Activated CD4-positive, alpha-beta memory T cell treated with anti-CD3 and anti-CD28 coated beads, Interleukin-2, amount 10 ng/mL, durations not matched to agents 7 days and 5 days (primary cell): ENCODE data around the gene LRRC30. TPM values are rescaled to one million over a fixed set of nuclear protein-coding genes. Genes with fewer than 3 reads are reported as not detected.

Experiments used
- CTCF ChIA-PET: fragments of 350-600 bp; sonication (Branson Sonifier 250); formaldehyde crosslinking; loops from one replicate; lab custom pipeline; 2021; ENCODE audit warnings: antibody characterized with exemption, inconsistent platforms; lab: Charles Lee
- POLR2A ChIA-PET: fragments of 350-600 bp; sonication (Branson Sonifier 250); formaldehyde crosslinking; loops from one replicate; lab custom pipeline; 2021; ENCODE audit warnings: antibody characterized with exemption; lab: Charles Lee
- DNase-seq: peaks from one replicate; pipeline ENCODE4 v3.0.0-alpha.2; 2020
- H3K27ac Mint-ChIP-seq: one replicate; pipeline ENCODE4 v1.8.0; 2021; ENCODE audit warnings: mild to moderate bottlenecking, mixed read lengths
- H3K27me3 Mint-ChIP-seq: one replicate; pipeline ENCODE4 v1.8.0; 2021; ENCODE audit warnings: mixed read lengths
- H3K36me3 Mint-ChIP-seq: one replicate; pipeline ENCODE4 v1.8.0; 2021; ENCODE audit warnings: low read depth, mixed read lengths
- H3K4me1 Mint-ChIP-seq: one replicate; pipeline ENCODE4 v1.8.0; 2021; ENCODE audit warnings: mixed read lengths
- H3K4me3 Mint-ChIP-seq: one replicate; pipeline ENCODE4 v1.8.0; 2021; ENCODE audit warnings: mild to moderate bottlenecking, mixed read lengths
- H3K9me3 Mint-ChIP-seq: one replicate; pipeline ENCODE4 v1.8.0; 2021; ENCODE audit warnings: mixed read lengths
- total RNA-seq, 2 experiments: library from RNA; stranded (reverse); gene quantifications; one replicate each; pipeline ENCODE4 v1.2.3, GENCODE V29; 2021

The LRRC30 gene
- total RNA-seq, 2 experiments from 2014 or later, result not detected

DNA sequence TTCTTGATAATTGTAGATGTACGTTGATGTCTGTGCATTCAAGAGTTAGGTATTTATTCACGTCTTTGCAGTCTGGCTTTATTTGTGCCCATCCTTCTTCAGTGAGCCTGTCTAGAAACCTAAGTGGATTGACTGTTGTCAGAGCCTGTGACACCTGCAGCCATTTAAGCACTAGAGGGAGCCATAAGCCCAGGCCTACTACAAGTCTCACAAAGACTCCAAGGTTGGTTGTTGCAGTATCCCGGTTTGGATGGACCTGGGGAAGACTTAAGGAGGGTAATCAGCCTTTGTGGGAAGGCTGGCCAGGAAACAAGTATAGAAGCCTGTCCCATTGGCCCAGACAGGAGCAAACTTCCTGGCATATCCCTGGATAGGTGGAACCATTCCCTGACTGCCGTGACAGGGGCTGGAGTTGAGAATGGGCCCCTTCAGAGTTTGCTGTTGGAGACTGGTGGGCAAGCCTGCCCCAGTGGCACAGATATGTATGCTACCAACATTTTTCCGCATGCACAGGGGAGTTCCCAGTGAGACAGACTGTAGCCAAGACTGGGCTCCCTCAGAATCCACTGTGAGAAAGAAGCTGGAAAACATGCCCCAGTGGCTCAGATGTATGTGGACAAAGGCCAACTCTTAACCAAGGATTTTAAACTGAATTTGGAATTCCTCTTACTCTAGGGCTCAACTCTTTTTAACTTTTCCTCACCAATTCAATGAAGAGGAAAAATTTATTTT is 9.3 kb upstream of the LRRC30 start:
- Mint-ChIP-seq H3K4me3 (no peak overlapping the region), H3K4me1 (no peaks in the 10 kb centered on the region), H3K36me3 (no peaks in the 10 kb centered on the region), H3K9me3 (no peaks in the 10 kb centered on the region), H3K27me3 (no peaks in the 10 kb centered on the region), H3K27ac (no peak overlapping the region)
- no peak for DNase-seq
- ChIA-PET CTCF (no interaction called here), POLR2A (no interaction called here)

DNA sequence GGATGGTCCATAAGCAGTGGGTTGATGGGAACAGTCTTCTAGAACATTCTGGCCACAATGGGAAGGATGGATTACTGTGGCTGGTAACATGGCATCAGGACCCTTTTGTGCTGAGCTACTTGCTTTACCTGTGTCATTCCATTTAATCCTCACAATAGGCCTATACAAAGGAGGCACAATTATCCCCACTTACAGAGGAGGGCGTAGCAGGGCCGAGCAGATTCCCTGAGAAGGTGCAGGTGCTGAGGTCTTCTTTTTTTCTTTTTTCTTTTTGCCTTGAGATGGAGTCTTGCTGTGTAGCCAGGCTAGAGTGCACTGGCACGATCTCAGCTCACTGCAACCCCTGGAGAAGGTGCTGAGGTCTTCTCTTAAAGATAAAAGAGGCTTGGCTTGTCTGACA is 6.7 kb upstream of the LRRC30 start:
- no peaks in the 10 kb centered on the region for H3K4me1 Mint-ChIP-seq
- ChIA-PET POLR2A (no interaction called here), CTCF (no interaction called here)
- no peaks in the 10 kb centered on the region for H3K27me3 Mint-ChIP-seq
- H3K9me3 Mint-ChIP-seq, result no peaks in the 10 kb centered on the region
- no peak overlapping the region for H3K4me3 Mint-ChIP-seq
- DNase-seq, result no peak
- no peaks in the 10 kb centered on the region for H3K36me3 Mint-ChIP-seq
- no peak overlapping the region for H3K27ac Mint-ChIP-seq

DNA sequence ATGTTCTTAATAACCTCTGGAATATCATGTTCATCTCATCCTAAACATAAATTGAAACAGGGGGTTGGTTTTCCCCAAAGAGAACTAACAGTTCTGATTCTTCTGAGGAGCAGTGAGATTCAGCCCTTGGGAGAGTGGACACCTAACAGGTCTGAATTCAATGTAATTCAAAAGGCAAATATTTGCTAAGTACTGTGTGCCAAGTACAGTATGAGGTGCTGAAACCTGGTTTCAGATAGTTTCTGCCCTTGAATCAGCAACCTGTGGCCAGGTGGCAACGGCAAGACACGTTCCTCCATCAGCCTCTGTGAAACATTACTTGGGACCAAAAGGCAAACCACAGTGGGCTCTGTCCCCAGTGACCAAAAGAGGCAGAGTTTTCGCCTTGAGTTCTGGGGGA is 1.3 kb downstream of the LRRC30 start:
- H3K9me3 Mint-ChIP-seq, result peaks cover 4% of the 10 kb centered on the region
- ChIA-PET CTCF (no interaction called here), POLR2A (no interaction called here)
- no peaks in the 10 kb centered on the region for H3K4me1 Mint-ChIP-seq
- H3K36me3 Mint-ChIP-seq, result no peaks in the 10 kb centered on the region
- no peaks in the 10 kb centered on the region for H3K27me3 Mint-ChIP-seq
- DNase-seq, result no peak
- no peak overlapping the region for H3K4me3 Mint-ChIP-seq
- no peak overlapping the region for H3K27ac Mint-ChIP-seq

DNA sequence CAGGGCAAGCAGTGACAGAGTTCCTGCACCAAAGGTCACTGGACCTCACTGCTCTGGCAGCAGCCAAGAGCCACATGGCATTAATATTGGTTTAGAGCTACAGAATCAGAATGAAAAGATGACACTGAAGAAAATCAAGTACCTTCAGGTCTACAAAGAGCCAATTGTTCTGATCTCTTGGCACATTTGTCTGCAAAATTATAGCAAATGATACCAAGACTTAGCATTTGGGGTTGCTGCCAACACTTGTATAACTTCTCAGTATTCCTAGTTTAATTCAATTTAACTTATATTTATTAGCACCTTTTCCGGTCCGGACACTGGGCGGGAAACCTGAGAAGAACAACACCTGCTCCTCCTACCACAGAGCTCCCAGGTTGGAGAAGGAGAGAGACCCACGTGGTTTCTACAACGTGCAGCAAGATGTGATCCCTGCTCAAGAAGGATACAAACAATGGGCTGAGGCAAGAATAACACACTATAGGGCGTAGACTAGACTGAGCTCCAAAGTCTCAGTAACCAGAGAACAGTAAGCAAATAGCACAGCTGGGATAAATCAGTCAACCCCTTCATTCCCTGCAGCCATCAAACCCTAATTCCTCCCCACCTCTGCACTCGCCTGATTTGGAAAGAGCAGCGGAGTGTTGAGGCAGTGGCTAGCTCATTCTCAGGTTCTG is 2.4 kb downstream of the LRRC30 start:
- Mint-ChIP-seq H3K27ac (no peak overlapping the region), H3K4me3 (no peak overlapping the region), H3K36me3 (no peaks in the 10 kb centered on the region), H3K27me3 (no peaks in the 10 kb centered on the region), H3K9me3 (peaks cover 4% of the 10 kb centered on the region), H3K4me1 (no peaks in the 10 kb centered on the region)
- no peak for DNase-seq
- CTCF ChIA-PET, result no interaction called here
- POLR2A ChIA-PET, result no interaction called here

DNA sequence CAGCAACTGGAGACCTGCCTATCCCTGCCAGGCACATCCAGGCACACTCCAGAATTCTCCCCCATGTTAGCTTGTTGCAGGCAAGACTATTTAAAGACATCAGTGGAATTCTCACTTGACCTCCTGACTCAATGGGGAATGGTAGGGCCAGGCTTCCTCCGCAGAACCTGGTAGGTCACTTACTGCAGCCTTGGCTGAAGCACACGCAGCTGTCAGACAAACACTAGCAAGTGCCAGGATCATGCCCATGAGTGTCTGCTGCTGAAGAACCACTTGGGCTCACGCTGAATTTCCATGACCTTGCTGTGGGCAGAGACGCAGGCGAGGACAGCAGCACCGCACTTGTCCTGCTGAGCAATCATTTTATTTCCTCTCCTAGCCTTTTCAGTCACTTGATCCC is 3.2 kb downstream of the LRRC30 start:
- DNase-seq, result no peak
- Mint-ChIP-seq H3K27ac (no peak overlapping the region), H3K36me3 (no peaks in the 10 kb centered on the region), H3K27me3 (no peaks in the 10 kb centered on the region), H3K4me1 (no peaks in the 10 kb centered on the region), H3K4me3 (no peak overlapping the region), H3K9me3 (peaks cover 4% of the 10 kb centered on the region)
- ChIA-PET CTCF (no interaction called here), POLR2A (no interaction called here)

DNA sequence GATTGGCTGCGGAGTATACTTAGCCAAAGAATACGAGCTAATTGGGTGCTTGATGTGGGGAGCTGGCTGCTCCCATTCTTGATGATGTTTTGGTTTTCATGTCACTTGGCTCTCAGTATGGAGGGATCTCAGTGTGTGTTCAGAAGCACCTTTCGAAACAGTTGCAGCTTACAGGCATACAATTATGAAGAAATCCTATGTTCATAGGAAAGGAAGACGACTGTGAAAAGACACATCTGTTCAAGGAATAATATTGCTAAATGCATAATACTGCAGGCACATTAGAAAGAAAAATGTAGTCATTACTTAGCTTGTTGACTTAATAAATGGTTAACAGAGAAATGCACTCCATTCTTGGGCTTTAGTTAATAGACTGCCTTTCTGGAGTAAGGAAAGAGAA is 4.1 kb downstream of the LRRC30 start:
- Mint-ChIP-seq H3K27ac (no peak overlapping the region), H3K27me3 (no peaks in the 10 kb centered on the region), H3K4me3 (no peak overlapping the region), H3K36me3 (no peaks in the 10 kb centered on the region), H3K9me3 (peaks cover 4% of the 10 kb centered on the region), H3K4me1 (no peaks in the 10 kb centered on the region)
- ChIA-PET POLR2A (no interaction called here), CTCF (no interaction called here)
- DNase-seq, result no peak

DNA sequence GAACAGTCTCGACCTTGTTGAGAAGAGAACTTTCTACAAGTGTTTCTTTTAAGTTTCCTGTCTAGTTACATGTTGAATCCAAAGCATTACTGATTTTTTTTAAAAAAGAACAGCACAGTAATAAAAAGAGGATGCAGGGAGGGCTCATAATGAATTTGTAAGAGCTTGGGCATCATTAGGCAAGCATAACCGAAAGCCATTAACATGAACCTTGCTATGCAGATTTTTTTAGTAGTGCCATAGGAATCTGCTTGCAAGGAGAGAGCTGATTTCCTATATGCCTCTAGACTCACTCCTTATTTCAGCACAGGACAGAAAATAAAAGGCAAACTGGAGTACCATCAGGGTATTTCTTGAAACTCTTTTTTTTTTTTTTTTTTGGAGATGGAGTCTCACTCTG is 5.2 kb downstream of the LRRC30 start:
- no peak for DNase-seq
- H3K4me3 Mint-ChIP-seq, result no peak overlapping the region
- no peaks in the 10 kb centered on the region for H3K36me3 Mint-ChIP-seq
- CTCF ChIA-PET, result no interaction called here
- POLR2A ChIA-PET, result no interaction called here
- no peaks in the 10 kb centered on the region for H3K4me1 Mint-ChIP-seq
- no peak overlapping the region for H3K27ac Mint-ChIP-seq
- no peaks in the 10 kb centered on the region for H3K27me3 Mint-ChIP-seq
- H3K9me3 Mint-ChIP-seq, result peaks cover 6% of the 10 kb centered on the region

DNA sequence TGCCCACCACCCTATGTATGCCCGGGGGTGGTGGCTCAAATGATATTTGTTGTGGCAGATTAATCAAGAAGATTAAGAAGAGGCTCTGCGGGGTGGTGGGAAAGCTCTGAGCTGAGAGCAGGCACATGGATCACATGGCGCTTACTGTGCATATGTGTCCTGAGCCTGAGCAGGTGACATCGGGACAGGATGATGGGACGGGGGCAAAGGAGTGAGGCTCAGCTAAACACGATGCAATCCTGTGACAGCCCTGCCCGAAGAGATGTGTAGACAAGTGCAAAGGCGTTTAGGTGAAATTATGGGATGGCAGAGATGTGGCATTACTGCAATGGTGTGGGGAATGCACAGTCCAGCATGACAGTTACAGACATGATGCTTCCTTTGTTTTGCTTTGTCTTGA is 6.0 kb downstream of the LRRC30 start:
- H3K4me3 Mint-ChIP-seq, result no peak overlapping the region
- peaks cover 6% of the 10 kb centered on the region for H3K9me3 Mint-ChIP-seq
- no peaks in the 10 kb centered on the region for H3K27me3 Mint-ChIP-seq
- DNase-seq, result no peak
- CTCF ChIA-PET, result no interaction called here
- no peaks in the 10 kb centered on the region for H3K36me3 Mint-ChIP-seq
- POLR2A ChIA-PET, result no interaction called here
- H3K27ac Mint-ChIP-seq, result no peak overlapping the region
- no peaks in the 10 kb centered on the region for H3K4me1 Mint-ChIP-seq

DNA sequence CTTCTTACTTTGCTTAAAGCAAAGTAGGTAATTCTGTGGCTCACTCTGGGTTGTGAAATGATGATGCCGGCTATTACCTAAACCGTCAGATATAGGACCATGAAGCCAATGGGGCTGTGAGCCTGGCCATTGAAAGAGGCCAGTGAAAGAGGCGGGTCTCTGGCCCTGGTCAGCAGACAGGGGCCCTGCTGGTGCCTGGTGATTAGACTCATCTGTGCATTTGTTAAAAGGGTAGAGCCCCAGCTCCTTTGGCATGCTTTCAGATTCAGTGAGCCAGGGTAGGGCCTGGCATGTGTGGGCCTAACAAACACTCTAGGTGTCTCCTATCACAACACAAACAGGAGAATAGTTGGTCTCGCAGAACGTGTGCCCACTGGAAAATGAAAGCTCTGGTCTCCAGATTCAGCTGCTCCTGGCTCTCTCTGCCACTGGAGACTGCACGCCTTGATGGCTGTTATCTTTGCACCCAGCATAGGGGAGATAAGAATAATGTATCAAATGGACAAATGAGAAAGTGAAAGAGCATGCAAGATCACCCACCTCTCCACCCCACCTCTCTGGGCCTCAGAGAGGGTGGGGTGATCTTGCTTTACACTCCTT is 6.9 kb downstream of the LRRC30 start:
- Mint-ChIP-seq H3K27me3 (no peaks in the 10 kb centered on the region), H3K27ac (no peak overlapping the region), H3K4me3 (no peak overlapping the region), H3K36me3 (no peaks in the 10 kb centered on the region), H3K9me3 (peaks cover 4% of the 10 kb centered on the region), H3K4me1 (no peaks in the 10 kb centered on the region)
- CTCF ChIA-PET, result no interaction called here
- POLR2A ChIA-PET, result no interaction called here
- DNase-seq, result no peak

DNA sequence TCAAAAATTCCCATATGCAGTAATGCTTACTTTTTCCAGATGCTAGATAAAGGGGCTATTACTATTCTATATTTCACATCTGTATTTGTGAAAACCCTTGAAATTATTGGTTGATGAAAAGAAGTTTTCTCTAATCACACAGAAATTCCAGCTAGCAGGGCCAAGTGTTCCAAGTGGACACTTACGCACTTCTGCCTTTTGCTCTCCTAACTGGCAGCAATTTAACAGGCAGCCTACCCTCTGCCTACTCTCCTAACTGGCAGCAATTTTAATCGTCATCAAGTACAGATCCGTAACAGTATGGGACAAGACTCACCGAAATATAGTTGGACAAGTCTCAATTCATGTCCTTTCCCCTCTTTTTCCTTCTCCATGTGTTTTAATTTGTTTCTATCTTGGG is 12.0 kb downstream of the LRRC30 start:
- Mint-ChIP-seq H3K4me1 (no peaks in the 10 kb centered on the region), H3K27me3 (no peaks in the 10 kb centered on the region), H3K27ac (no peak overlapping the region), H3K36me3 (no peaks in the 10 kb centered on the region), H3K9me3 (peaks cover 8% of the 10 kb centered on the region), H3K4me3 (no peak overlapping the region)
- DNase-seq, result no peak
- CTCF ChIA-PET, result no interaction called here
- POLR2A ChIA-PET, result no interaction called here

DNA sequence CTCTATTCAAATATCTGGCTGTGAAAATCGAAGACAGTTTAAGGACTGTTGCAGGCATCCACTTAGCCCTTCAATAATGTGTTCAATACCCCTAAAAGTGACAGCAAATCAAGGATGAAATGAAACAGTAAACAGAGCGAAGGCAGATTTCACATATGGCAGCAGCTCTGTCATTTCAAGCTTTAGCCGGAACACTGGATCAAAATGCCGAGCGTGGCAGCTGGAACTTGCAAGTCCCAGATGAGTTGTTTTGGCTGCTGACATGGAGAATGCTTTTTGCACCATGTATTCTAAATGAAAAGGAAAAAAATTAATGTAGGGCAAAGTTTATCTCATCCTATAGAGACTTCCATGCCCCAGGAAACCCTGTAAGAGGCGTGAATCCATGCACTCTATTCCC is 18.0 kb downstream of the LRRC30 start:
- no peak for DNase-seq
- Mint-ChIP-seq H3K4me3 (no peak overlapping the region), H3K27ac (no peak overlapping the region), H3K9me3 (peaks cover 10% of the 10 kb centered on the region), H3K4me1 (no peaks in the 10 kb centered on the region), H3K36me3 (no peaks in the 10 kb centered on the region), H3K27me3 (no peaks in the 10 kb centered on the region)
- POLR2A ChIA-PET, result no interaction called here
- CTCF ChIA-PET, result no interaction called here

DNA sequence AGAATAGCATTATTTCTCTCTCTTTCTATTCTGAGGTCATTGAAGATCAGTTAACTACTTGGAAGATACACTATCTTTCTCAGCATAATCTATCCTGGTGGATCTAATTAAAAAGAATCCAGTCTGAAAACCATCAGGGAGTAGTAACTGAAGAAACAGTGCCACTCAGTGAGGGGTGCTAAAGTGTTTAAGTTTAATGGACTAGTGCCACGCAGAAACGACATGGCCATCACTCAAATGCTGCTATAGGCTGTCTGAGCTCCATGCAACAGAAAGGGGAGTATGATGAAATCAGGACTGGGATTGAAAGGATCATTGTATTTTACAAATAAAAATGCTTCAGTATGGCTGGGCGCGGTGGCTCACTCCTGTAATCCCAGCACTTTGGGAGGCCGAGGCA is 23.3 kb downstream of the LRRC30 start:
- POLR2A ChIA-PET, result no interaction called here

DNA sequence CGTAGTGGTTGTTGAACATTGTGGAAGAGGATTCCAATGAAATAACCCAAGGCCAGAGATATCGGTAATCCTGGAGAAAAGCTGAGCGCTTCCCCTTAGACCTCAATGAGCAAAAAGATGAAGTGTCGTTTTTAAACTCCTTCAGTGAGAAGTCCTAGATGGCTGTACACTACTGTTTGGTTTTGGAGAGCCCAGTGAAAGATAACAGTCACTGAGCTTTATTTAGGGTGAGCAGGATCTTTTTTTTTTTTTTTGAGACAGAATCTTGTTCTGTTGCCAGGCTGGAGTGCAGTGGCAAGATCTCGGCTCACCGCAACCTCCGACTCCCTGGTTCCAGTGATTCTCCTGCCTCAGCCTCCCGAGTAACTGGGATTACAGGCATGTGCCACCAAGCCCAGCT is 24.2 kb downstream of the LRRC30 start:
- Mint-ChIP-seq H3K4me1 (no peaks in the 10 kb centered on the region), H3K27me3 (no peaks in the 10 kb centered on the region), H3K27ac (no peak overlapping the region), H3K36me3 (no peaks in the 10 kb centered on the region), H3K4me3 (no peak overlapping the region), H3K9me3 (peaks cover 3% of the 10 kb centered on the region)
- ChIA-PET CTCF (no interaction called here), POLR2A (no interaction called here)
- DNase-seq, result no peak

More for the DNA sequence above, 23.3 kb downstream of the LRRC30 start:
- H3K27me3 Mint-ChIP-seq, result no peaks in the 10 kb centered on the region
- no peaks in the 10 kb centered on the region for H3K36me3 Mint-ChIP-seq
- no peak for DNase-seq
- H3K27ac Mint-ChIP-seq, result no peak overlapping the region
- no peak overlapping the region for H3K4me3 Mint-ChIP-seq
- CTCF ChIA-PET, result no interaction called here
- peaks cover 3% of the 10 kb centered on the region for H3K9me3 Mint-ChIP-seq
- no peaks in the 10 kb centered on the region for H3K4me1 Mint-ChIP-seq

DNA sequence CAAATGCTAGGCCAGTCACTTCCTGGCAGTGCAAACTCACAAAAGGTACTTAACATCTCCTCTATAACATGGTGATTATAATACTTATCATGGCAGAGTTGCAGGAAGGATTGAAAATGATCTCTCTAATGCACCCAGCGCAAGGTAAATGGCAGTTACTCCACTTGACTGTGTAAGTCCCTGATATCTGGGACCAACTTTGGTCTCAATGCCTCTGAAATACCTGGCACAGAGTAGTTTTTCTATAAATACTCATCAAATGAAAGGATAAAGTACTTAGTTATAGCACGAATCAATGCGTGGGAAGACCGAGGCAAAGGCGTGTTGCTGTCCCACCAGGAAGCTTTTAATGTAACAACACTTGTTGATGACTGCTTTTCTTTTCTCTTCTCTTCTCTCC is 24.8 kb downstream of the LRRC30 start:
- POLR2A ChIA-PET, result no interaction called here
- H3K9me3 Mint-ChIP-seq, result peaks cover 3% of the 10 kb centered on the region
- DNase-seq, result no peak
- H3K36me3 Mint-ChIP-seq, result no peaks in the 10 kb centered on the region
- no peak overlapping the region for H3K4me3 Mint-ChIP-seq
- no peaks in the 10 kb centered on the region for H3K4me1 Mint-ChIP-seq
- CTCF ChIA-PET, result no interaction called here
- H3K27ac Mint-ChIP-seq, result no peak overlapping the region
- no peaks in the 10 kb centered on the region for H3K27me3 Mint-ChIP-seq
